T-helper 9 cell (primary cell): ENCODE data around the gene ADD1.

Experiments
- DNase-seq: peaks from one replicate; pipeline ENCODE4 v3.0.0-alpha.2; 2020

ADD1 gene

DNA sequence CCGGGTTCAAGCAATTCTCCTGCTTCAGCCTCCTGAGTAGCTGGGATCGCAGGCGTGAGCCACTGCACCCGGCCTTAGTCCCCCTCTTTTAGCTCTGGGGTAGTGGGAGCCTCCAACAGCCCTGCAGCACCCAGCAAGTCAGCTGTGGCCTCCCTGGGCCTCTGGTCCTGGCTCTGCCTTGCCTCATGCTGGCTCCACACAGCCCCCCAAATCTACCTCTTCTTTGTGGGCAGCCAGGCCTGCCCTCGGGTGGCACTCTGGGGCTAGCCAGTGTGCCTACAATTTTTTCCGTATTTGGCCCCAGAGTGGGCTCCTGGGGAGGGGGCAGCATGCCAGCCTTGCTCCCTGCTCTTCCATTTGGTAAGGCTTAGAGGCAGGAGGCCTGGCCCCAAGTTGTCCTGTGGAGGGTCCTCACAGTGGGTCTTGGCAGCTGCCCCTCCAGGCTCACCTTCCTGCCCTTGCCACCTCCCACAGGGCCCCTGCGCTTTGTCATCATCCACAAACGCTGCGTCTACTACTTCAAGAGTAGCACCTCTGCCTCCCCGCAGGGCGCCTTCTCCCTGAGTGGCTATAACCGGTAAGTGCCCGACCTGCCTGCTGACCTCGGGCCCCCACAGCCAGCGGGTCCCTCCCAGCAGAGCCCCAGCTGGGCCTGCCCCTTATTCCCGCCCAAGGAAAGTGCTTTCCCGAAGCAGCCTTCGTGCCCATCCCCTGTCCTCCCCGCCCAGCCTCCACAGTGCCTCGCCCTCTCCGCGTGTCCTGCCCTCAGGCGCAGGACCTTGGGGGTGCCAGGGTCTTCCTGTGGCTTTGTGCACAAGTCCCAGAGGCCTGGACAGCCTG lies 21.0 kb upstream of the ADD1 start:
- DNase-seq: no peak

- DNase-seq: no peak
Measured at GRCh38 chr4:2823301-2823670, 20.4 kb upstream of the ADD1 start.

DNA sequence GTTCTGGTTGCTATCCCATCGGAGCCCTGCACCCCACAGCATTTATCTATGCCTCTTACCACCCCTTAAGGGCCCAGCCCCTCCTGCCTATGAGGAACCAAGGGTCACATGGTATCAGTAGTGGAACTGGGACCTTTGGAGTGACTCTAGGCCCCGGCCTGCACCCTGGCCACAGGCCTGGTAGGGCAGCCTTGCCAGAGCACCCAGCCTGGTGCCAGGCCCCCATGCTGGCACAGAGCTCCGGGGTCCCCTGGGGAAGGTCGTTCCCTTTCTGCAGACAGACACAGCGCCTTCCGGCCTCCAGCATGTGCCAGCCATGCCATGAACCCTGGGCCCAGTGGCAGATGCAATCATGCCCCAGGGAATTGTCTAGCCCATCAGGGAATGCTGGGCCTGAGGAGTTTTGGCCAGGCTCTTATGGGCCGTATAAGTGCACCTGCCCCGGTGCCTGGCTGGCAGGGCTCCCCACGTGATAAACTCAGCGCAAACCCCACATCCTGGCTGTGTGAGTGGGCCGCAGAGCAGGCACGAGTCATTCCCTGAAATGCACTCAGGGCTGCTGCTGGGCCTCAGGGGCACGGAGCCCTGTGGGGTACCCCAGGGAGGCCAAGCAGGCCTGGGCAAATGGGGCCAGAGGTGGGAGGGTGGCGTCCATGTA lies 19.8 kb upstream of the ADD1 start:
- DNase-seq: no peak

GRCh38 chr4:2824329-2824835 lies 19.3 kb upstream of the ADD1 start:
- DNase-seq: no peak

- DNase-seq: no peak
Measured at GRCh38 chr4:2824836-2825381, 18.7 kb upstream of the ADD1 start.

DNA sequence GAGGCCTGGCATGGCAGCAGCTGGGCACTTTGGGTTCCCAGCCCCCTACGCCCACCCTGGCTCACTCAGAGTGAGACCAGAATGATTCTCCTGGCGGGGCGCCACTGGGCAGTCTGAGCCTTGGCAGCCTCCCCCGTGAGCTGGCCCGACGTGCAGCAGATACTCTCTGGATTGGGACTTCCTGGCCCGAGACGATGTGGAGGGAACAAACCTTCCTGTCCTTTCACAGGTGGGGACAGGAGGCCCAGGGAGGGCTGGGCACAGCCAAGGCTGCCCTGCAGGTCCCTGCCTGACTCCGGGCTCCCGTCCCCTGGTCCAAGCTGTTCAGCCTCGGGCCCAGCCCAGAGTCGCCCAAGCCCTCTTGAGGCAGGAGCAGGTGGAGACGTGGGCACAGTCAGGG lies 17.9 kb upstream of the ADD1 start:
- no peak for DNase-seq

DNA sequence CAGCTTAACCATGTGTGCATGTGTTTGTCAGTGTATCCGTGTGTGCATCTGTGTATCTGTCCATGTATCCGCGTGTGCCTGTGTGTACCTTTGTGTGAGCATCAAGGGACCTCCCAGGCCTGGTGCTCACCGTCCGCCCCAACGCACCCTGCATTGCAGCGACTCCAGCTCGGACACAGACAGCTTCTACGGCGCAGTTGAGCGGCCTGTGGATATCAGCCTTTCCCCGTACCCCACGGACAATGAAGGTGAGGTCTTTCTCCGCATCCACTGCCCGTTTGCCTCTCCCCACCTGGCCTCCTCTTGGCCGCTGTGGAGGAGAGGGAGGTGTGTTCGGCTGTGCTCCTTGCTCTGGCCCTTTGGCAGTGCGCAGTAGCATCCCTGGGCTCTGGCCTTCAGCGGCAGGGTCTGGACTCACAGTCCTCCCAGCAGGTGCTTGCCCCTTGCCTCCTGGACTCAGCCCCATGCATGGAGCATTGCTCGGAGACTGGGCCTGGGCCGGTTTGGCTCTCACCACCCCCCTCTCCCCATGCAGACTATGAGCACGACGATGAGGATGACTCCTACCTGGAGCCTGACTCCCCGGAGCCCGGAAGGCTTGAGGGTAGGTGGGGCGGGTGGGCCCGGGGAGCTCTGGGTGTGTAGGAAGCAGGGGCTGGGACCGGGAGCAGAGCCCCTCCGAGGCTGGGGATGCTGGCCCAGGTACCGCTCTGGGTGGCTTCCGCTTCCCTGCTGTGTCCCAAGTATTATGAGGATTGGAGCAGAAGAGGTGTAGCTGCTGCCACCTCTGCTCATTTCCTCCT lies 16.4 kb upstream of the ADD1 start:
- DNase-seq: no peak

GRCh38 chr4:2827874-2828751 lies 15.5 kb upstream of the ADD1 start:
- no peak for DNase-seq

DNA sequence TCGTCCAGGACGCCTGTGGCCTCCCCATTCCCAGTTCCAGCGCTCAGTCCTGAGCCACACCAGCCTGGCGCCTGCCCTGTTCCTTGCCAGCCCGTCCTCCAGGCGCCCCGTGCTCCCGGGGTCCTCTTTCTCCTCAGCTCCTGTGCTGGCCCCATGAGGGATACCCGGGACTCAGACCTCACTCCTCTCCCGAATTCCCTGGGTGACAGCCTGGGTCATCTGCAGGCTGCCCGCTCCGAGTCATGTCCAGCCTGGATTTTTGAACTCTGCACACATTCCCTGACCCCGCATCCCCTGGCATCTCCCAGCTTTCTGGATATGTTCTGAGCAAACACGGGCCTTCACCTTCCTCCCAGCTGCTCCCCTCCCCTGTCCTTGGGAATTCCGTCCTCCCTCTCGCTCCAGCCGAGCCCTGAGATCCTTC lies 14.9 kb upstream of the ADD1 start:
- DNase-seq: no peak

DNA sequence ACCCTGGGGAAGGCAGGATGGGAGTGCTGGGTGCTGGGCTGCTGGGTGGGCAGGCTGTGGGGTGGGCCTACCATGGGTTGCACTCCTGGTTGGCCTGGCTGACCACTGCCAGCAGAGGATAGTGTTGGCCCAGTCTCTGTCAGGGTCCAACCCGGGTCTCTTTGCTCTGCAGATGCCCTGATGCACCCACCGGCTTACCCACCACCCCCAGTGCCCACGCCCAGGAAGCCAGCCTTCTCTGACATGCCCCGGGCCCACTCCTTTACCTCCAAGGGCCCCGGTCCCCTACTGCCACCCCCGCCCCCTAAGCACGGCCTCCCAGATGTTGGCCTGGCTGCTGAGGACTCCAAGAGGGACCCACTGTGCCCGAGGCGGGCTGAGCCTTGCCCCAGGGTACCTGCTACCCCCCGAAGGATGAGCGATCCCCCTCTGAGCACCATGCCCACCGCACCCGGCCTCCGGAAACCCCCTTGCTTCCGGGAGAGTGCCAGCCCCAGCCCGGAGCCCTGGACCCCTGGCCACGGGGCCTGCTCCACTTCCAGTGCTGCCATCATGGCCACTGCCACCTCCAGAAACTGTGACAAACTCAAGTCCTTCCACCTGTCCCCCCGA lies 14.2 kb upstream of the ADD1 start:
- DNase-seq: no peak

DNA sequence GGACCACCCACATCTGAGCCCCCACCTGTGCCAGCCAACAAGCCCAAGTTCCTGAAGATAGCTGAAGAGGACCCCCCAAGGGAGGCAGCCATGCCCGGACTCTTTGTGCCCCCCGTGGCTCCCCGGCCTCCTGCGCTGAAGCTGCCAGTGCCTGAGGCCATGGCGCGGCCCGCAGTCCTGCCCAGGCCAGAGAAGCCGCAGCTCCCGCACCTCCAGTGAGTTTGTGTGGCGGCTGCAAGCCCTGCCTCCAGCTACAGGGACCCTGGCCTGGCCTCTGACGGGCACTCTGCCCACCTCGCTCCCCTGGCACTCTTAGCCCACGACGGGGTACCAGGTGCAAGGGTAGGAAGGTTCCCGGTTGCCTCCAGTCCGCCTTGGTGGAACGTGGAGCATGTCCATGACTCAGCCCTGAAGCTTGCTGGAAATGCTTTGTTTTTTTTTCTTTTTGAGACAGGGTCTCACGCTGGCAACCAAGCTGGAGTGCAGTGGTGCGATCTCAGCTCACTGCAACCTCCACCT lies 13.7 kb upstream of the ADD1 start:
- no peak for DNase-seq

- no peak for DNase-seq
Measured at GRCh38 chr4:2830632-2831610, 12.7 kb upstream of the ADD1 start.

DNA sequence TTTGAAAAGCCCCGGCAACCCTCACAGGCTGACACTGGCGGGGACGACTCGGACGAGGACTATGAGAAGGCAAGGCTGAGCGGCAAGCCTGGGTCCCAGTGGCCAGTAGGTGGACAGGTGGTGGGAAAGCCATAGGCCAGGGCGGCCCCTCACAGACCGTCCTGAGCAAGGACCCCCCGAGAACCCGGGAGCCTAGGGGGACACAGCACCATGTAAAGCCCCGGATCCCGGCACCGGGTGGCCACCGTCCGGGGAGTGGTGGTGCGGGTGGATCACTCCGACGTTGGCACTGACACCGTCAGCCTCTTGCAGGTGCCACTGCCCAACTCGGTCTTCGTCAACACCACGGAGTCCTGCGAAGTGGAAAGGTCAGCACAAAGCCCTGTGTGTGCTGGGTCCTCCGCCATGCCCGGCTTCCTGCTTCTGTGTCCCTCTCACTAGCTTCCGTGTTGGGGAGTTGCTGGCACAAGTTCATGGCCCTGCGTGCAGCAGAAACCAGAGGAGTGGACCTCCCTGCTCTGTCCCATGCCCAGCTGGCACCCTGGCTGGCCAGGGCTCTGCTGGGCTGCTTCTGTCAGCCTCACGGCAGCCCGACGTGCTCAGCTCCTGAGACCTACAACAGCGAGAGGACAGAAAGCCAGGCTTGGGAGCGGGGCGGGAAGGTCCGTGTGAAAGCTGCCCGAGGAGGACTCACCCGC lies 11.9 kb upstream of the ADD1 start:
- no peak for DNase-seq

- no peak for DNase-seq
Measured at GRCh38 chr4:2832309-2832980, 11.2 kb upstream of the ADD1 start.

DNA sequence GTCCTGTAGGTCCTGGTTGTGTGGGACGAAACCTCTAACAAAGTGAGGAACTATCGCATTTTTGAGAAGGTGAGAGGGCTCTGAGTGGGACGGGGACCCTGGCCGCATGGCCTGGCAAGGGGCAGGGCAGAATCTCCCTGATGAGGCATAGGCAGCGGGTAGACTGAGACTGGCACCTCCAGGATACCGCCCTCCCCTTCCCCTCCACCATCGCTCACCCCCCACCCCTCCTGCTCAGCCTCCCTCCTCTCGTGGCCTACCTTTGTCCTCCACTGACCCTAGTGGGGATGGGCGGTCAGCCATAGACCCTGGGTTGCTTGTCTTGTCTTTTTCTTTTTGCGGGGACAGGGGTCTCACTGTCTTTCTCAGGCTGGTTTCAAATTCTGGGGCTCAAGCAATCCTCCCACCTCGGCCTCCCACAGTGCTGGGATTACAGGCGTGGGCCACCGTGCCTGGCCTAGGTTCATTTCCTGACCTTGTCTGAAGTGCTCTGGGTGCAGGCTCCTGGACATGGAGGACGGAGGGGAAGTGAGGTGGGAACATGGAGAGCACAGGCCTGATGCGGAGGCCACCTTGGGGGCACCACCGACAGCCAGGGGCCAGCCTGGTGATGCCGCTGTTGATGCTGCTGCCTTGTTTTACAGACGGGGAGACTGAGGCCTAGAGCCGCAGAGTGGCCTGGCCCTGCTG lies 10.5 kb upstream of the ADD1 start:
- no peak for DNase-seq

DNA sequence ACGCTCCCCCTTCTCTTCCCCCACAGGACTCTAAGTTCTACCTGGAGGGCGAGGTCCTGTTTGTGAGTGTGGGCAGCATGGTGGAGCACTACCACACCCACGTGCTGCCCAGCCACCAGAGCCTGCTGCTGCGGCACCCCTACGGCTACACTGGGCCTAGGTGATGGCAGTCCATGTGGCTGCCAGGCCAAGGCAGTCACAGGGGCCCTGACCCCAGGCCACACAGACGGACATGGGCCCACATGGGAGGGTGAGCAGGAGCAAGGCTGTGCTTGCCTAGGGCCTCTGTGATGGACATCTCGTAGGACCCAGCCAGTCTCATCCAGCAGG lies 10.0 kb upstream of the ADD1 start:
- no peak for DNase-seq

DNA sequence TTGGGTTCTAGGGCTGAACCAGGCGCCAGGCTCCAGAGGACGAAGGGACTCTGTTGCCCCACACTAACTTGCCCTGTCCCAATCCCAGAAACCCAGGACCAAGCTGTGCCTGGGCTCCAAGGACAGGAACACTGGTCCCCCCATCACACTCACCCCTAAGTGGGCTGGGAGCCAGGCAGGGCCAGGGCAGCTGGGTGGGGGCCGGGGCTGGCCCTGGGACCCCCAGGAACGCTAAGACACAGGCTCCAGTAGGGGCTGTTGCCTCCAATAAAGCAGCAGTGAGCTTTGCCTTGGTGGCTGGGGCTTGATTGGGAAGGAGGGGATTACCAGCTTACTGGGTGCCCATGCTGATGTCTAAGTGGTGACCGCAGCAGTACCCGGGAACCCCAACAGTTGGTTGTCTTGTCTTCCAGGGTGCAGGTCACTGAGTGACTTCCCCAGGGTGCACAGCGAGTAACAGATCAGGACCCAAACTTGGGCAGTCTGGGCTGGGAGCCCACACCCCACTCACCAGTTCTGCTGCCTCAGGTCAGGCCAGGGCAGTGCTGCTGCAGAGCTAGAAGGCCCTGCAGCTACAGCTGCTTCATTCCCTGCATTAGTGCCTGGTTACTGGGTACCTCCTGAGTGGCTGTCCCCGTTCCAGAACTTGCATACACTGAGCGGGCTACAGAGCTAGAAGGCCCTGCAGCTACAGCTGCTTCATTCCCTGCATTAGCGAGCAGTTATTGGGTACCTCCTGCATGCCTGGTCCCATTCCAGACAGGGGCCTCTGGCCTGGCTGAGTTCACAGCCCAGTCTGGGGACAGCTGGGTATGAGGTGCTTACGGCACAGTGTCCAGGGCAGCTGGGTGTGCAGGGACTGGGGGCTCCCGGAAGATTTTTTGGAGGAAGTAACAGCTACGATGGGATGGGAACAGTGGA lies 9.4 kb upstream of the ADD1 start:
- DNase-seq: no peak
